LNCAP (cell line): ENCODE results near the gene GSS.

Experiments used
- CTCF ChIP-seq: fragments of 450-650 bp; IDR thresholded peaks from 2 replicates; pipeline ENCODE4 v1.5.1; 2017; ENCODE audit warnings: mild to moderate bottlenecking

GSS gene

GRCh38 chr20:34928411-34928810, 27.2 kb downstream of the GSS start:
- TF ChIP-seq CTCF, result no peak

- no peak for TF ChIP-seq CTCF
These were observed 27.9 kb downstream of the GSS start for GRCh38 chr20:34927736-34928135.

GRCh38 chr20:34926581-34926980, 29.0 kb downstream of the GSS start:
- no peak for TF ChIP-seq CTCF

GRCh38 chr20:34925981-34926380, 29.6 kb downstream of the GSS start:
- TF ChIP-seq CTCF, result no peak

- TF ChIP-seq CTCF, result no peak
These were observed 30.3 kb downstream of the GSS start for GRCh38 chr20:34925341-34925740.

GRCh38 chr20:34923414-34923813, 32.2 kb downstream of the GSS start:
- no peak for TF ChIP-seq CTCF

GRCh38 chr20:34922654-34923381, 32.8 kb downstream of the GSS start:
- TF ChIP-seq CTCF, result no peak

GRCh38 chr20:34921436-34921835, 34.2 kb downstream of the GSS start:
- no peak for TF ChIP-seq CTCF
